Retinal pigment epithelial cell (primary cell): ENCODE results near the gene GUCY1A2.

Experiments used
- DNase-seq: peaks from one replicate; pipeline ENCODE4 v3.0.0-alpha.2; 2010; ENCODE audit warnings: low read depth
- H3K4me3 ChIP-seq: 2 replicates; pipeline ENCODE4 v1.5.1; 2011; ENCODE audit warnings: mild to moderate bottlenecking, low read length, control low read depth, moderate library complexity
- CTCF ChIP-seq: conservative IDR thresholded peaks from 2 replicates; pipeline ENCODE4 v1.5.1; 2011; ENCODE audit warnings: low read depth, low read length, control low read depth, inconsistent platforms

Gene GUCY1A2

DNA sequence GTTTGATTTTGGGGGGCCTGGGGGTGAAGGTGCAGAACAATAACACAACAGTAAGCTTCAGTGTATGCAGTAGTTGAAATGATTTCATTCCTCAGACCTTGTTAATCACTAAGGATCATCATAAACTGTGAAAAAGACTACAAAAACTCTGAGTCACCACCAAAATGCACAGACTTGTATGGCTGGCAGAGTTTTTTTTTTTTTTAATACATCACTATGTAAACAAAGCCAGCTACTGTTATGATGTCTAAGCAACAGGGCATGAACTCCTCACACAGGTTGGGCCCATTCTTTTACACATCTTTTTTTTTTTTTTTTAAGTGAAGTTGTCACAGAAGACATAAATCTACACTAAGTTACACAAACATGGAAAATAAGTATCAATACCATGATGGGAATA, 311.9 kb downstream of the GUCY1A2 start:
- no peak for TF ChIP-seq CTCF
- peak; percentile 89 for DNase-seq
- H3K4me3 ChIP-seq: no peak overlapping the region

GRCh38 chr11:106702805-106703204, 315.5 kb downstream of the GUCY1A2 start:
- H3K4me3 ChIP-seq: no peak overlapping the region
- no peak for DNase-seq
- no peak for TF ChIP-seq CTCF

- H3K4me3 ChIP-seq: no peak overlapping the region
- no peak for TF ChIP-seq CTCF
- peak; percentile 63 for DNase-seq
These were observed 321.2 kb downstream of the GUCY1A2 start for GRCh38 chr11:106697058-106697457.

GRCh38 chr11:106695506-106695905, 322.8 kb downstream of the GUCY1A2 start:
- DNase-seq: peak; percentile 43
- TF ChIP-seq CTCF: no peak
- H3K4me3 ChIP-seq: no peak overlapping the region

DNA sequence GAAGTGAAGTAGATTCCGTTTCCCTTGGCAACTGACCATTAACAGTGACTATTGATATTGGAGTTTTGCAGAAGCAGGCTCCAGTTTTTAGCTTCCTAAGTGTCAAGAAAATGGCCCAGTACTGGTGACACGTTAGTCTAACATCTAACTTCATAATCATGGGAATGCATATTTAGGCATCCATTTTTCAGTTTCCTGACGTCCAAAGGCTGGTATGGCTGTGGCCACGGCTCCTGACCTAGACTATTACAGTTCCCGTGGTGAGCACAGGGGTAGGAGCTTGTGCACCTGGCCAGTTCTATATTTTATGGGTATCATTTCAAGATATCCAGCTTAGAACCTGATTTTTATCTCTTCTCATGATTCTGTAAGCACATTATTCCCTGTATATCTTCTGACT, 323.8 kb downstream of the GUCY1A2 start:
- no peak for DNase-seq
- no peak for TF ChIP-seq CTCF
- H3K4me3 ChIP-seq: no peak overlapping the region

GRCh38 chr11:106691807-106692365, 326.4 kb downstream of the GUCY1A2 start:
- TF ChIP-seq CTCF: no peak
- H3K4me3 ChIP-seq: no peak overlapping the region
- DNase-seq: peak; percentile 72

DNA sequence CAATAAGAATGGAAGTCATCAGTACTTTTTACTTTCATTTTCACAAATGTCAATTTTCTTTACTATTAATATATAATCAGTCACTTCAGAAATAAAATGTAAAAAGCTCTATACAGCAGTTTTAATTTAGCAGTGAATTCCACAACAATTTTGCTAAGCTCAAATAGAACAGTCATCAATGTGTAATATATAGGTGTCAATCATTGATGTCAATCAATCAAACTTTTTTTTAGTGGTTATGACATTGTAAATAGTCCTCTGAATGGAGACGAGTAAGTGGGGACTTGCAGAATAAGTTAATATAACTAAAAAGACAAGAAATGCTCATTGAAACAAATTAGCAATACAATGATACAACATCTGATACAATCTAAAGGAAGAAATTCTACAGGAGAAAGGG, 327.4 kb downstream of the GUCY1A2 start:
- no peak overlapping the region for H3K4me3 ChIP-seq
- no peak for DNase-seq
- TF ChIP-seq CTCF: no peak
